Naive thymus-derived CD4-positive, alpha-beta T cell (primary cell): ENCODE results near the gene WDR37. TPM values are rescaled to one million over a fixed set of nuclear protein-coding genes. Genes with fewer than 3 reads are reported as not detected.

Experiments used
- ATAC-seq: fragments of 150-1000 bp; cut with Tn5 transposase; 2 replicates; pipeline ENCODE4 v1.10.0; 2021; ENCODE audit warnings: mild to moderate bottlenecking, moderate library complexity
- CTCF ChIA-PET: fragments of 350-600 bp; sonication (Branson Sonifier 250); formaldehyde crosslinking; loops from one replicate; lab custom pipeline; 2021; ENCODE audit warnings: antibody characterized with exemption; lab: Charles Lee
- POLR2A ChIA-PET: fragments of 350-600 bp; sonication (Branson Sonifier 250); formaldehyde crosslinking; loops from one replicate; lab custom pipeline; 2021; ENCODE audit warnings: antibody characterized with exemption, inconsistent platforms; lab: Charles Lee
- DNase-seq, 9 donors: peaks; one replicate each; pipeline versions ENCODE4 v3.0.0 to v3.0.0-alpha.2; 2020 to 2022; ENCODE audit warnings: mixed read lengths in 1 of 9
- H3K27ac ChIP-seq: one replicate; pipeline ENCODE4 v1.7.0; 2013; ENCODE audit warnings: mild to moderate bottlenecking, low read depth, low read length, moderate library complexity
- H3K27me3 ChIP-seq, 2 donors: one replicate each; pipeline ENCODE4 v1.7.0; 2013; ENCODE audit warnings: low read length in 2 of 2, mild to moderate bottlenecking in 2 of 2, moderate library complexity in 2 of 2; ENCODE audit not compliant: control insufficient read depth in 2 of 2, insufficient read depth in 2 of 2
- H3K36me3 ChIP-seq, 3 experiments: 1 replicate in 2 of 3; 2 replicates in 1 of 3; pipeline ENCODE4 v1.7.0; 2013; ENCODE audit warnings: low read length in 3 of 3, mild to moderate bottlenecking in 3 of 3, moderate library complexity in 1 of 3; ENCODE audit not compliant: insufficient read depth in 3 of 3, control insufficient read depth in 2 of 3
- H3K4me1 ChIP-seq, 2 donors: one replicate each; pipeline ENCODE4 v1.7.0; 2013; ENCODE audit warnings: low read length in 2 of 2, mild to moderate bottlenecking in 2 of 2, moderate library complexity in 1 of 2; ENCODE audit not compliant: control insufficient read depth in 2 of 2, insufficient read depth in 2 of 2
- H3K4me3 ChIP-seq: 2 replicates; pipeline ENCODE4 v1.7.0; 2013; ENCODE audit warnings: mild to moderate bottlenecking, low read length
- H3K9me3 ChIP-seq, 3 experiments: 1 replicate in 2 of 3; 2 replicates in 1 of 3; pipeline ENCODE4 v1.7.0; 2013; ENCODE audit warnings: low read length in 3 of 3; ENCODE audit not compliant: control insufficient read depth in 2 of 3
- H3K27ac Mint-ChIP-seq, 9 donors: one replicate each; pipeline ENCODE4 v1.8.0; 2020 to 2022; ENCODE audit warnings: mixed read lengths in 9 of 9, mild to moderate bottlenecking in 8 of 9, moderate library complexity in 5 of 9, inconsistent platforms in 2 of 9
- H3K27me3 Mint-ChIP-seq, 5 donors: one replicate each; pipeline ENCODE4 v1.8.0; 2021 to 2022; ENCODE audit warnings: mixed read lengths in 5 of 5, mild to moderate bottlenecking in 1 of 5
- H3K36me3 Mint-ChIP-seq, 5 donors: one replicate each; pipeline ENCODE4 v1.8.0; 2020 to 2022; ENCODE audit warnings: mixed read lengths in 5 of 5, mild to moderate bottlenecking in 3 of 5, inconsistent platforms in 1 of 5
- H3K4me1 Mint-ChIP-seq, 7 donors: one replicate each; pipeline ENCODE4 v1.8.0; 2020 to 2022; ENCODE audit warnings: mixed read lengths in 7 of 7, mild to moderate bottlenecking in 3 of 7, inconsistent platforms in 1 of 7
- H3K4me3 Mint-ChIP-seq, 10 donors: one replicate each; pipeline ENCODE4 v1.8.0; 2020 to 2022; ENCODE audit warnings: mild to moderate bottlenecking in 10 of 10, mixed read lengths in 10 of 10, moderate library complexity in 6 of 10, inconsistent platforms in 2 of 10
- H3K9me3 Mint-ChIP-seq, 11 donors: one replicate each; pipeline ENCODE4 v1.8.0; 2020 to 2022; ENCODE audit warnings: mixed read lengths in 11 of 11, mild to moderate bottlenecking in 4 of 11, inconsistent platforms in 1 of 11, moderate library complexity in 1 of 11
- intact Hi-C, 2 donors: fragments of 100-400 bp; cut with micrococcal nuclease; formaldehyde crosslinking; loops; one replicate each; pipeline ENCODE4 v1.15.1; 2023
- polyA plus RNA-seq, 2 donors: library from polyadenylated mRNA; unstranded; fragments of 300-500 nt; fragmentation: Illumina TruSeq; gene quantifications; one replicate each; pipeline ENCODE4 v1.2.3, GENCODE V29; 2021
- total RNA-seq, 6 experiments: library from RNA in 5 of 6; stranded (reverse) in 5 of 6; gene quantifications; 1 replicate in 5 of 6; 2 replicates in 1 of 6; pipeline ENCODE4 v1.2.3 and lab custom pipeline; 2021 to 2026

The WDR37 gene
- total and polyA plus RNA-seq, 7 experiments from 2014 or later: 16.9 to 52.6 (median 35.8) TPM

- peaks cover 0 to 7% (median 0%) of the 10 kb centered on the region in 5 donors for H3K27me3 Mint-ChIP-seq
- POLR2A ChIA-PET: no interaction called here
Measured at GRCh38 chr10:1134156-1134555, 78.0 kb downstream of the WDR37 start.

GRCh38 chr10:1136268-1136667 is 80.1 kb downstream of the WDR37 start:
- Mint-ChIP-seq H3K4me3 (no peak overlapping the region), H3K36me3 (peaks cover 5 to 22% (median 16%) of the 10 kb centered on the region in 5 donors), H3K9me3 (peaks cover 6 to 34% (median 14%) of the 10 kb centered on the region in 11 donors), H3K27me3 (peaks cover 0 to 18% (median 5%) of the 10 kb centered on the region in 5 donors), H3K27ac (peak overlapping the region in 1 of 9 donors; percentile 32), H3K4me1 (peaks cover 6 to 21% (median 11%) of the 10 kb centered on the region in 7 donors)
- H3K27ac ChIP-seq: no peak overlapping the region
- peaks cover 0 to 6% (median 0%) of the 10 kb centered on the region in 3 experiments for H3K36me3 ChIP-seq
- H3K4me3 ChIP-seq: no peak overlapping the region
- CTCF ChIA-PET: no interaction called here
- ATAC-seq: no peak
- peaks cover 0 to 6% (median 0%) of the 10 kb centered on the region in 3 experiments for H3K9me3 ChIP-seq
- intact Hi-C loops: no loop called here
- no peaks in the 10 kb centered on the region for H3K4me1 ChIP-seq
- POLR2A ChIA-PET: no interaction called here
- DNase-seq: no peak
- no peaks in the 10 kb centered on the region for H3K27me3 ChIP-seq

More at GRCh38 chr10:1134156-1134555, 78.0 kb downstream of the WDR37 start:
- Mint-ChIP-seq H3K4me3 (no peak overlapping the region), H3K9me3 (peaks cover 3 to 15% (median 11%) of the 10 kb centered on the region in 11 donors), H3K36me3 (peaks cover 12 to 40% (median 20%) of the 10 kb centered on the region in 5 donors), H3K4me1 (peaks cover 6 to 21% (median 11%) of the 10 kb centered on the region in 7 donors), H3K27ac (peak overlapping the region in 6 of 9 donors; percentile 13 to 73 (median 54))
- DNase-seq: no peak
- Histone ChIP-seq H3K4me1 (no peaks in the 10 kb centered on the region), H3K9me3 (peaks cover 0 to 6% (median 0%) of the 10 kb centered on the region in 3 experiments), H3K36me3 (peaks cover 12 to 27% (median 13%) of the 10 kb centered on the region in 3 experiments), H3K27me3 (no peaks in the 10 kb centered on the region), H3K4me3 (no peak overlapping the region), H3K27ac (no peak overlapping the region)
- intact Hi-C loops: no loop called here
- ATAC-seq: no peak
- CTCF ChIA-PET: interaction anchor here (0.7 to 0.8 kb wide), 2 partner anchors 11 to 24 kb away, joined by 3 read pairs; no protein-coding TSS in a partner anchor

- Mint-ChIP-seq H3K4me3 (no peak overlapping the region), H3K36me3 (peaks cover 3 to 22% (median 9%) of the 10 kb centered on the region in 5 donors), H3K4me1 (peaks cover 6 to 16% (median 11%) of the 10 kb centered on the region in 7 donors), H3K27me3 (peaks cover 0 to 22% (median 6%) of the 10 kb centered on the region in 5 donors), H3K27ac (no peak overlapping the region), H3K9me3 (peaks cover 7 to 35% (median 15%) of the 10 kb centered on the region in 11 donors)
- H3K4me1 ChIP-seq: no peaks in the 10 kb centered on the region
- no peak overlapping the region for H3K27ac ChIP-seq
- ChIA-PET CTCF (no interaction called here), POLR2A (no interaction called here)
- DNase-seq: peak in 1 of 9 donors; percentile 8
- intact Hi-C loops: no loop called here
- no peak overlapping the region for H3K4me3 ChIP-seq
- no peaks in the 10 kb centered on the region for H3K27me3 ChIP-seq
- ATAC-seq: no peak
- no peaks in the 10 kb centered on the region for H3K36me3 ChIP-seq
- peaks cover 0 to 6% (median 0%) of the 10 kb centered on the region in 3 experiments for H3K9me3 ChIP-seq
Measured at GRCh38 chr10:1137499-1138163, 81.4 kb downstream of the WDR37 start.

- no peaks in the 10 kb centered on the region for H3K4me1 ChIP-seq
- no peaks in the 10 kb centered on the region for H3K27me3 ChIP-seq
- no peak for DNase-seq
- H3K4me1 Mint-ChIP-seq: peaks cover 3 to 13% (median 5%) of the 10 kb centered on the region in 7 donors
- POLR2A ChIA-PET: no interaction called here
- H3K36me3 ChIP-seq: no peaks in the 10 kb centered on the region
- intact Hi-C loops: no loop called here
- CTCF ChIA-PET: no interaction called here
- peaks cover 5 to 23% (median 7%) of the 10 kb centered on the region in 5 donors for H3K36me3 Mint-ChIP-seq
- peaks cover 0 to 26% (median 6%) of the 10 kb centered on the region in 5 donors for H3K27me3 Mint-ChIP-seq
- ATAC-seq: no peak
- H3K27ac ChIP-seq: no peak overlapping the region
- no peak overlapping the region for H3K4me3 ChIP-seq
- H3K27ac Mint-ChIP-seq: no peak overlapping the region
- peaks cover 0 to 6% (median 0%) of the 10 kb centered on the region in 3 experiments for H3K9me3 ChIP-seq
- H3K4me3 Mint-ChIP-seq: no peak overlapping the region
- H3K9me3 Mint-ChIP-seq: peaks cover 7 to 35% (median 15%) of the 10 kb centered on the region in 11 donors
Measured at GRCh38 chr10:1138529-1138928, 82.3 kb downstream of the WDR37 start.

GRCh38 chr10:1141261-1141660 is 85.1 kb downstream of the WDR37 start:
- intact Hi-C loops: loop anchor here in 1 of 2 donors (10.0 kb wide), 1 partner anchor 1904 kb away; no protein-coding TSS in a partner anchor
- no peak overlapping the region for H3K4me3 ChIP-seq
- H3K4me3 Mint-ChIP-seq: no peak overlapping the region
- peaks cover 7 to 58% (median 25%) of the 10 kb centered on the region in 11 donors for H3K9me3 Mint-ChIP-seq
- no peaks in the 10 kb centered on the region for H3K36me3 ChIP-seq
- peaks cover 0 to 40% (median 9%) of the 10 kb centered on the region in 5 donors for H3K27me3 Mint-ChIP-seq
- ATAC-seq: no peak
- H3K27me3 ChIP-seq: no peaks in the 10 kb centered on the region
- H3K27ac Mint-ChIP-seq: no peak overlapping the region
- POLR2A ChIA-PET: no interaction called here
- no peaks in the 10 kb centered on the region for H3K4me1 Mint-ChIP-seq
- no peak for DNase-seq
- no peak overlapping the region for H3K27ac ChIP-seq
- peaks cover 4 to 23% (median 6%) of the 10 kb centered on the region in 5 donors for H3K36me3 Mint-ChIP-seq
- H3K4me1 ChIP-seq: no peaks in the 10 kb centered on the region
- CTCF ChIA-PET: interaction anchor here (1.6 kb wide), 1 partner anchor 228 kb away, joined by 5 read pairs; no protein-coding TSS in a partner anchor
- peaks cover 0 to 6% (median 0%) of the 10 kb centered on the region in 3 experiments for H3K9me3 ChIP-seq

DNA sequence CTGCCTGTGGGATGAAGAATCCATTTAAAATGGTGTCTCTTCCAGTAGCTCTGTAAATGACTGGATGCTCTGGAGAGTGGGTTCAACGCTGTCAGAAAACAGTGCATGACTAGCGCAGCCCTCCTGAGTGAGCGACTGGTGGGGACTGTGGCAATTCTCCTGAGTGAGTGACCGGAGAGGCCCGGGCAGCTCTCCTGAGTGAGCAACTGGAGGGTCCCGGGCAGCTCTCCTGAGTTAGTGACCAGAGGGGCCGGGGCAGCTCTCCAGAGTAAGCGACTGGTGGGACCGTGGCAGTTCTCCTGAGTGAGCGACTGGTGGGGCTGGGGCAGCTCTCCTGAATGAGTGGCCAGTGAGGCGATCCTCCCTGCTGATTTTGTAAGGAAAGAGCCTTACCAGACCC is 85.5 kb downstream of the WDR37 start:
- Histone ChIP-seq H3K27ac (no peak overlapping the region), H3K4me1 (no peaks in the 10 kb centered on the region), H3K9me3 (peaks cover 0 to 6% (median 0%) of the 10 kb centered on the region in 3 experiments), H3K27me3 (no peaks in the 10 kb centered on the region), H3K36me3 (no peaks in the 10 kb centered on the region), H3K4me3 (no peak overlapping the region)
- H3K36me3 Mint-ChIP-seq: peaks cover 4 to 23% (median 6%) of the 10 kb centered on the region in 5 donors
- ATAC-seq (no peak), DNase-seq (no peak)
- intact Hi-C loops: loop anchor here in 1 of 2 donors (1.0 to 10.0 kb wide), 2 partner anchors 228 to 1903 kb away; no protein-coding TSS in a partner anchor
- H3K4me1 Mint-ChIP-seq: no peaks in the 10 kb centered on the region
- CTCF ChIA-PET: interaction anchor here (1.6 kb wide), 1 partner anchor 227 kb away, joined by 5 read pairs; no protein-coding TSS in a partner anchor
- POLR2A ChIA-PET: no interaction called here
- H3K4me3 Mint-ChIP-seq: no peak overlapping the region
- peaks cover under 1 to 40% (median 11%) of the 10 kb centered on the region in 5 donors for H3K27me3 Mint-ChIP-seq
- no peak overlapping the region for H3K27ac Mint-ChIP-seq
- H3K9me3 Mint-ChIP-seq: peaks cover 8 to 62% (median 29%) of the 10 kb centered on the region in 11 donors
